Naive thymus-derived CD8-positive, alpha-beta T cell (primary cell): ENCODE results near the gene PNMA6E. TPM values are rescaled to one million over a fixed set of nuclear protein-coding genes. Genes with fewer than 3 reads are reported as not detected.
A peak's percentile ranks its signal among the peaks of the same experiment; 100 is the strongest.

Experiments
- ATAC-seq, 2 donors: fragments of 150-1000 bp; cut with Tn5 transposase in 1 of 2; sonication (Bioruptor Pico), chemical (Tn5 transposase) in 1 of 2; 1 replicate in 1 of 2; 2 replicates in 1 of 2; pipeline ENCODE4 v1.10.0; 2021; ENCODE audit warnings: mild to moderate bottlenecking in 2 of 2, moderate library complexity in 2 of 2
- POLR2A ChIA-PET: fragments of 350-600 bp; sonication (Branson Sonifier 250); formaldehyde crosslinking; loops from one replicate; lab custom pipeline; 2021; ENCODE audit warnings: antibody characterized with exemption; lab: Charles Lee
- DNase-seq, 10 donors: peaks; one replicate each; pipeline versions ENCODE4 v3.0.0 to v3.0.0-alpha.2; 2020 to 2022
- H3K27ac Mint-ChIP-seq, 10 donors: one replicate each; pipeline ENCODE4 v1.8.0; 2020 to 2022; ENCODE audit warnings: mild to moderate bottlenecking in 10 of 10, mixed read lengths in 10 of 10, moderate library complexity in 4 of 10, inconsistent platforms in 1 of 10
- H3K27me3 Mint-ChIP-seq, 5 donors: one replicate each; pipeline ENCODE4 v1.8.0; 2021 to 2022; ENCODE audit warnings: mixed read lengths in 5 of 5
- H3K36me3 Mint-ChIP-seq, 3 donors: one replicate each; pipeline ENCODE4 v1.8.0; 2020 to 2022; ENCODE audit warnings: mixed read lengths in 3 of 3, mild to moderate bottlenecking in 2 of 3, inconsistent platforms in 1 of 3
- H3K4me1 Mint-ChIP-seq, 4 donors: one replicate each; pipeline ENCODE4 v1.8.0; 2021 to 2022; ENCODE audit warnings: mixed read lengths in 4 of 4
- H3K4me3 Mint-ChIP-seq, 10 donors: one replicate each; pipeline ENCODE4 v1.8.0; 2020 to 2022; ENCODE audit warnings: mild to moderate bottlenecking in 10 of 10, mixed read lengths in 10 of 10, moderate library complexity in 6 of 10, inconsistent platforms in 1 of 10
- H3K9me3 Mint-ChIP-seq, 9 donors: one replicate each; pipeline ENCODE4 v1.8.0; 2020 to 2022; ENCODE audit warnings: mixed read lengths in 9 of 9, mild to moderate bottlenecking in 3 of 9, inconsistent platforms in 1 of 9, moderate library complexity in 1 of 9
- polyA plus RNA-seq, 3 donors: library from polyadenylated mRNA; unstranded; fragments of 300-500 nt; fragmentation: Illumina TruSeq; gene quantifications; one replicate each; pipeline ENCODE4 v1.2.3, GENCODE V29; 2021
- total RNA-seq, 8 experiments: library from RNA in 2 of 8; stranded (reverse) in 2 of 8; gene quantifications; one replicate each; pipeline ENCODE4 v1.2.3 and lab custom pipeline; 2021 to 2026

PNMA6E gene
- total and polyA plus RNA-seq, 5 experiments from 2014 or later = not detected

- DNase-seq (no peak), ATAC-seq (no peak)
- H3K4me3 Mint-ChIP-seq = no peak overlapping the region
- H3K9me3 Mint-ChIP-seq = no peaks in the 10 kb centered on the region
- H3K4me1 Mint-ChIP-seq = no peaks in the 10 kb centered on the region
- H3K27ac Mint-ChIP-seq = no peak overlapping the region
- H3K27me3 Mint-ChIP-seq = peaks cover 0 to 3% (median 0%) of the 10 kb centered on the region in 5 donors
- H3K36me3 Mint-ChIP-seq = no peaks in the 10 kb centered on the region
- POLR2A ChIA-PET = no interaction called here
These were observed 29.9 kb downstream of the PNMA6E start for GRCh38 chrX:153371256-153371655.

GRCh38 chrX:153370293-153371055 lies 30.7 kb downstream of the PNMA6E start:
- POLR2A ChIA-PET = no interaction called here
- H3K4me3 Mint-ChIP-seq = no peak overlapping the region
- no peak for ATAC-seq
- H3K27me3 Mint-ChIP-seq = peaks cover 0 to 3% (median 0%) of the 10 kb centered on the region in 5 donors
- H3K27ac Mint-ChIP-seq = no peak overlapping the region
- H3K36me3 Mint-ChIP-seq = no peaks in the 10 kb centered on the region
- DNase-seq = no peak
- H3K4me1 Mint-ChIP-seq = no peaks in the 10 kb centered on the region
- no peaks in the 10 kb centered on the region for H3K9me3 Mint-ChIP-seq

- Mint-ChIP-seq H3K36me3 (no peaks in the 10 kb centered on the region), H3K27ac (no peak overlapping the region), H3K27me3 (peaks cover 0 to 3% (median 0%) of the 10 kb centered on the region in 5 donors), H3K4me3 (no peak overlapping the region), H3K9me3 (no peaks in the 10 kb centered on the region), H3K4me1 (no peaks in the 10 kb centered on the region)
- POLR2A ChIA-PET = no interaction called here
- DNase-seq (no peak), ATAC-seq (no peak)
These were observed 34.1 kb downstream of the PNMA6E start for GRCh38 chrX:153366878-153367538.

GRCh38 chrX:153366119-153366518 lies 35.0 kb downstream of the PNMA6E start:
- Mint-ChIP-seq H3K4me3 (no peak overlapping the region), H3K27ac (no peak overlapping the region), H3K27me3 (peaks cover 0 to 3% (median 0%) of the 10 kb centered on the region in 5 donors), H3K4me1 (no peaks in the 10 kb centered on the region), H3K36me3 (no peaks in the 10 kb centered on the region), H3K9me3 (no peaks in the 10 kb centered on the region)
- DNase-seq = no peak
- POLR2A ChIA-PET = no interaction called here
- ATAC-seq = no peak

GRCh38 chrX:153365670-153366069 lies 35.5 kb downstream of the PNMA6E start:
- POLR2A ChIA-PET = no interaction called here
- peaks cover 0 to 2% (median 0%) of the 10 kb centered on the region in 9 donors for H3K9me3 Mint-ChIP-seq
- no peak overlapping the region for H3K4me3 Mint-ChIP-seq
- H3K27me3 Mint-ChIP-seq = peaks cover 0 to 2% (median 0%) of the 10 kb centered on the region in 5 donors
- DNase-seq (no peak), ATAC-seq (no peak)
- H3K4me1 Mint-ChIP-seq = no peaks in the 10 kb centered on the region
- H3K27ac Mint-ChIP-seq = no peak overlapping the region
- H3K36me3 Mint-ChIP-seq = no peaks in the 10 kb centered on the region

GRCh38 chrX:153361781-153362397 lies 39.3 kb downstream of the PNMA6E start:
- peaks cover 0 to 27% (median 0%) of the 10 kb centered on the region in 9 donors for H3K9me3 Mint-ChIP-seq
- no peak overlapping the region for H3K4me3 Mint-ChIP-seq
- H3K36me3 Mint-ChIP-seq = peaks cover 0 to 6% (median 4%) of the 10 kb centered on the region in 3 donors
- no peak overlapping the region for H3K27ac Mint-ChIP-seq
- no peaks in the 10 kb centered on the region for H3K4me1 Mint-ChIP-seq
- no peak for DNase-seq
- no peak for ATAC-seq
- POLR2A ChIA-PET = no interaction called here
- H3K27me3 Mint-ChIP-seq = no peaks in the 10 kb centered on the region

GRCh38 chrX:153357877-153358276 lies 43.3 kb downstream of the PNMA6E start:
- Mint-ChIP-seq H3K27me3 (no peaks in the 10 kb centered on the region), H3K27ac (no peak overlapping the region), H3K36me3 (peaks cover 0 to 6% (median 4%) of the 10 kb centered on the region in 3 donors), H3K4me3 (no peak overlapping the region), H3K4me1 (no peaks in the 10 kb centered on the region), H3K9me3 (peaks cover 0 to 27% (median 0%) of the 10 kb centered on the region in 9 donors)
- POLR2A ChIA-PET = no interaction called here
- ATAC-seq = no peak
- no peak for DNase-seq

GRCh38 chrX:153353416-153353815 lies 47.7 kb downstream of the PNMA6E start:
- Mint-ChIP-seq H3K4me1 (peaks cover 0 to 13% (median 6%) of the 10 kb centered on the region in 4 donors), H3K36me3 (peaks cover 0 to 16% (median 14%) of the 10 kb centered on the region in 3 donors), H3K9me3 (peaks cover 0 to 14% (median 0%) of the 10 kb centered on the region in 9 donors), H3K27me3 (no peaks in the 10 kb centered on the region), H3K4me3 (no peak overlapping the region), H3K27ac (no peak overlapping the region)
- POLR2A ChIA-PET = no interaction called here
- DNase-seq (no peak), ATAC-seq (no peak)

- Mint-ChIP-seq H3K27ac (no peak overlapping the region), H3K27me3 (no peaks in the 10 kb centered on the region), H3K4me1 (peaks cover 0 to 13% (median 6%) of the 10 kb centered on the region in 4 donors), H3K9me3 (peaks cover 0 to 8% (median 0%) of the 10 kb centered on the region in 9 donors), H3K4me3 (no peak overlapping the region), H3K36me3 (peaks cover 4 to 21% (median 15%) of the 10 kb centered on the region in 3 donors)
- DNase-seq = no peak
- POLR2A ChIA-PET = no interaction called here
- no peak for ATAC-seq
These were observed 48.3 kb downstream of the PNMA6E start for GRCh38 chrX:153352858-153353257.

- no peaks in the 10 kb centered on the region for H3K27me3 Mint-ChIP-seq
- H3K27ac Mint-ChIP-seq = peak overlapping the region in 1 of 10 donors; percentile 44
- ATAC-seq = no peak
- peaks cover 0 to 3% (median 0%) of the 10 kb centered on the region in 9 donors for H3K9me3 Mint-ChIP-seq
- no peak for DNase-seq
- no peak overlapping the region for H3K4me3 Mint-ChIP-seq
- POLR2A ChIA-PET = no interaction called here
- peaks cover 6 to 24% (median 9%) of the 10 kb centered on the region in 3 donors for H3K36me3 Mint-ChIP-seq
- H3K4me1 Mint-ChIP-seq = peaks cover 0 to 13% (median 6%) of the 10 kb centered on the region in 4 donors
These were observed 49.2 kb downstream of the PNMA6E start for GRCh38 chrX:153351981-153352380.

- peaks cover 1 to 17% (median 8%) of the 10 kb centered on the region in 4 donors for H3K4me1 Mint-ChIP-seq
- POLR2A ChIA-PET = no interaction called here
- peaks cover 9 to 41% (median 12%) of the 10 kb centered on the region in 3 donors for H3K36me3 Mint-ChIP-seq
- ATAC-seq = no peak
- DNase-seq = no peak
- no peak overlapping the region for H3K4me3 Mint-ChIP-seq
- H3K9me3 Mint-ChIP-seq = no peaks in the 10 kb centered on the region
- H3K27ac Mint-ChIP-seq = peak overlapping the region in 2 of 10 donors; percentile 37 to 72
- no peaks in the 10 kb centered on the region for H3K27me3 Mint-ChIP-seq
These were observed 51.2 kb downstream of the PNMA6E start for GRCh38 chrX:153349952-153350351.

- DNase-seq (no peak), ATAC-seq (no peak)
- H3K4me3 Mint-ChIP-seq = no peak overlapping the region
- POLR2A ChIA-PET = no interaction called here
- no peaks in the 10 kb centered on the region for H3K27me3 Mint-ChIP-seq
- H3K4me1 Mint-ChIP-seq = peaks cover 11 to 30% (median 18%) of the 10 kb centered on the region in 4 donors
- peaks cover 9 to 53% (median 20%) of the 10 kb centered on the region in 3 donors for H3K36me3 Mint-ChIP-seq
- no peak overlapping the region for H3K27ac Mint-ChIP-seq
- H3K9me3 Mint-ChIP-seq = no peaks in the 10 kb centered on the region
These were observed 52.7 kb downstream of the PNMA6E start for GRCh38 chrX:153348421-153348820.

- peaks cover 16 to 39% (median 27%) of the 10 kb centered on the region in 4 donors for H3K4me1 Mint-ChIP-seq
- no peaks in the 10 kb centered on the region for H3K9me3 Mint-ChIP-seq
- no peak overlapping the region for H3K4me3 Mint-ChIP-seq
- DNase-seq (no peak), ATAC-seq (no peak)
- peaks cover 9 to 53% (median 21%) of the 10 kb centered on the region in 3 donors for H3K36me3 Mint-ChIP-seq
- H3K27me3 Mint-ChIP-seq = no peaks in the 10 kb centered on the region
- POLR2A ChIA-PET = no interaction called here
- no peak overlapping the region for H3K27ac Mint-ChIP-seq
These were observed 53.6 kb downstream of the PNMA6E start for GRCh38 chrX:153347530-153347929.
